ENCODE data around the gene LIPC.
"Not testable (repeated sequence)": the region's sequence is repeated elsewhere in the genome, so short reads cannot be mapped to it uniquely, and the experiment has no call there.

Gene LIPC

DNA sequence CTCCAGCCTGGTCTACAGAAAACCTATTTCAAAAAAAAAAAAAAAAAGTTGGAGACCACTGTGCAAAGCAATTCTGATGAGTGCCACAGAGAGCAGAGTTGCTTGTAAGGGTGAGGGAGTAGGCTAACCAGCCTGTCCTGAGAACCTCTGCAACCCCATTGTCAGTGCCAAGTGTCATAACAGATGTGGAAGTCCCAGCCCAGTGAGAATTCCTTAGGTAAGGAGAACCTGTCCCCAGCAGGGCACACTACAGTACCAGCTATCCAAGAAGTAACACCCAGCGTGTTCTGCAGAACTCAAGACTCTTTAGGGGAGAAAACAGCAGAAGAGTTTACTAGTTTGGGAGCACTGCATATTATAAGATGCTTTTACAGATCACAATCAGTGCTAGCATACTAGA is 156.3 kb downstream of the LIPC start:
- TF ChIP-seq POLR2AphosphoS5 (IDR thresholded peaks at IDR 0.05; ENCODE audit: low read depth, low read length) (no peak), TAF1 (IDR thresholded peaks at IDR 0.05; ENCODE audit: borderline replicate concordance, low read depth, low read length) (no peak), POLR2A (IDR thresholded peaks at IDR 0.05; ENCODE audit: low read depth, low read length) (no peak)

DNA sequence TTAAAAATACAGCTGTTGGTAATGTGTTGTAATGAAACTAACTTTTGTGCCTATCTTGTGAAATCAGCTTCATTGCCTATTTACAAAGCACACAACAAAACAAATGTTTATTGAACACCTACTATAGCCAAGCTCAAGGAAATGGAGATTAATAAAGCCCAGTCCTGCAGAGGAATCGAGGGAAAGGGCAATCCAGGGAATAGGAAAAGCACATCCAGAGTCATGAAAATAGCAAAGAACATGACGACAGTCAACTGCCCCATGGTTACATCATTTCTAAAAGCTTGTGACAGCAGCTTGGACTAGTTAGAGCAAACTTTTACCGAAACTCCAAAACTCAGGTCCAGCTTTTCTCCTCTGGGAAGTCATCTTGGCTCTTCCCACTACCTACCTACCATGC is 157.3 kb downstream of the LIPC start:
- DNase-seq (ENCODE audit: insufficient read length) (no peak), FAIRE-seq (no peak)
- no peak for TF ChIP-seq TAF1 (IDR thresholded peaks at IDR 0.05; ENCODE audit: borderline replicate concordance, low read depth, low read length)

More for the DNA sequence above, 156.3 kb downstream of the LIPC start:
- DNase-seq (ENCODE audit: insufficient read length) (no peak), FAIRE-seq (no peak)

DNA sequence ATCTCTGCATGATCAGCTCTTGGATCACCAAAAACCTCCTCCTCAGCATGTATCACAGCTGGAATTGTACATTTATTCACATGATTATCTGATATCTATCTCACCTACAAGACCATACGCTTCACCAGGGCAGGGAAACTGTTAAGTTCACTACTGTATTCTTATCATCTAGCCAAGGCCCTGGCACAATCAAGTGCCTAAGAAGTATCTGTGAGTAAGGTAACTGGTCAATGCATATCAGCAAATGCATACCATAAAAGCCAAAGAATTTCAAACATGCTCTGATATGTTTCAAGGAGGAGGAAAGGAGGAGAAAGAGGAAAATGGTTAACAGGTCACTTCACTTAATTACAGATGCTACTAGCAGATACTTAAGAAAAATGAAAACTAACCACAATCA is 158.4 kb downstream of the LIPC start:
- DNase-seq (ENCODE audit: insufficient read length) (no peak), FAIRE-seq (no peak)
- TF ChIP-seq POLR2AphosphoS5 (IDR thresholded peaks at IDR 0.05; ENCODE audit: low read depth, low read length) (no peak), TAF1 (IDR thresholded peaks at IDR 0.05; ENCODE audit: borderline replicate concordance, low read depth, low read length) (no peak), POLR2A (IDR thresholded peaks at IDR 0.05; ENCODE audit: low read depth, low read length) (no peak)

DNA sequence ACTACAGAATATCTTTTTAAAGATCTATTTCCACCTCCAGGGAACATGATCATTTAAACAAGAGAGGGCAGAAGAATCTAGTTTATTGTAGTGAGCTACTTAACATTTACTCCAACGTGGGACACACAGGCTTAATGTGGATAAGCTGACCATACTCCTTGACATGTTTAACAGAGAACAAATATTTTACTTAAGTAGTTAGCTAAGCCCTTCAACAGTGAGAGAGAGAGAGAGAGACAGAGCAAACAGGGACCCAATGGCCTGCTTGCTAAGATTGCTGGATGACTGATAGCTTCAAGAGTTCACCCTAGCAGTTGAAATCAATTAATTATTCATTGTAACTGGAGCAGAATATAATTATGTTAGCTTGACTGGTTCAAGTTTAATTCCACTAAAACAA is 159.1 kb downstream of the LIPC start:
- no peak for TF ChIP-seq POLR2AphosphoS5 (IDR thresholded peaks at IDR 0.05; ENCODE audit: low read depth, low read length)
- no peak for TF ChIP-seq POLR2A (IDR thresholded peaks at IDR 0.05; ENCODE audit: low read depth, low read length)
- no peak for DNase-seq (ENCODE audit: insufficient read length)
- no peak for FAIRE-seq

DNA sequence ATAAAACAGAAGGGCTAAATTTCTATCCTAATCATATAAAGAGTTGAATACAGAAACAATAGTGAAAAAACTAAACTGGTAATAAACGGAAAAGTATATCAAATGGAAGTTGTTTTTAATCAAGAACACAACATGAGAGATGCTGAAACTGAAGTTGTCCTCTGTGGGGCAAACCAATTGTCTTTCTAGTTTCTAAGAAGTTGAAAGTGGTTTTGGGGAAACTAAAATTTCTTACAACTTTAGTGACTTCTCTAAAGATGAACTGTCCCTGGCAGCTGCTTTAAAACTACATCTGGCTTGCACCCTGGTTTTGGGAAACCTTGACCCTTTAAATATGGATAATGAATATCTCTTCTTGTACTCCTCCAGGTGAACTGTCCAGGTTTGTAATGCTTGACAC is 162.1 kb downstream of the LIPC start:
- no peak for TF ChIP-seq TAF1 (IDR thresholded peaks at IDR 0.05; ENCODE audit: borderline replicate concordance, low read depth, low read length)
- TF ChIP-seq POLR2AphosphoS5 (IDR thresholded peaks at IDR 0.05; ENCODE audit: low read depth, low read length): no peak
- no peak for DNase-seq (ENCODE audit: insufficient read length)
- no peak for FAIRE-seq

DNA sequence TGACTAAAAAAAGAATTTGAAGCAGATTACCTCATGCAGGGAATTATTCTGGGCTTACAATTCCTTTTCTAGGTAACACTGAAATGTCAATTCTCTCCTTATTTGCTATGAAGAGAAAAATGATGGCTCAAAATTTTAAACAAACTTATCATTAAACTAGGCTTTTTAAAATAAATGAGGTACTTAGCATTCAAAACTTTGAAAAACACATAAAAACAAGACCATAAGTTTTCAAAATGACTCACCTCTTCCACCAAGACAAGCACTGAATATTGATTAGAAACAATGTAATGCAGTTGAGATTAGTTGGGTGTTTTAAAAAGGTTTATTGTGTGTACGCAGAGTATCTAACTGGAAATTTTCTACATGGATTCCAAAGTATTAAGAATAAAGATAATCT is 163.1 kb downstream of the LIPC start:
- TF ChIP-seq POLR2A (IDR thresholded peaks at IDR 0.05; ENCODE audit: low read depth, low read length) (no peak), TAF1 (IDR thresholded peaks at IDR 0.05; ENCODE audit: borderline replicate concordance, low read depth, low read length) (no peak), POLR2AphosphoS5 (IDR thresholded peaks at IDR 0.05; ENCODE audit: low read depth, low read length) (no peak)
- DNase-seq (ENCODE audit: insufficient read length) (no peak), FAIRE-seq (no peak)

DNA sequence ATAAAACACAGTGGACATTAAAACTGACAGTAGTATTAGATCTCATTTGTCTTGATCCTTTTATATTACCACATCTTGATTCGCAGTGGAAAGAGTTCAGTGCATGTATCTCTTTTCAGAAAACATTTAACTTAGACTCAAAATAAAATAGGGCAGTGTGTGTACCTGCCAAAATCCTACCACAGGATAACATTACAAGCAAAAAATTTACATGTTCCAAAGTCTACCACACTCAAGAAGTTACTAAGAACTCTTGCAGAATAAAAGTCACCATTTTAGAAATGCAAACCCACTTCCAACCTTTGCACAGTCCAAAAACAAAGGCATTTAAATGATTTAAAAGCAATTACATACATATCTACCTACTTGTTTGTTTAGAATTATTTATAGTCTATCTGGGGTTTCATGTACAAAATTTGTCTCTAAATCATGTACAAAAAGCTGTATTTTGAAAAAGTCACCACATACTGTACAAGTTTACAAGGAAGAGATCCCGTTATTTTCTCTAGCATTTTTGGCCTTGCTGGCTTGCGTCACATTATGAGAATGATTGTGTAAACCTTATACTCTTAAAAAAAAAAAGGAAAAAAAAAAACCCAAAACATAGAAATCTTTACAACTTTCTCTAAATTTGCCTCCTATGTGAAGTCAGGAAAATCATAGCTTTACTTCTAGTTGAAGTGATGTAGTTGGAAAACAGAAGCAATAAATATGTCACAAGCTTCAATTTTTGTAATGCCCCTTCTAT is 163.9 kb downstream of the LIPC start:
- TF ChIP-seq TAF1 (IDR thresholded peaks at IDR 0.05; ENCODE audit: borderline replicate concordance, low read depth, low read length) (no peak), POLR2AphosphoS5 (IDR thresholded peaks at IDR 0.05; ENCODE audit: low read depth, low read length) (no peak), POLR2A (IDR thresholded peaks at IDR 0.05; ENCODE audit: low read depth, low read length) (no peak)
- no peak for DNase-seq (ENCODE audit: insufficient read length)
- no peak for FAIRE-seq

DNA sequence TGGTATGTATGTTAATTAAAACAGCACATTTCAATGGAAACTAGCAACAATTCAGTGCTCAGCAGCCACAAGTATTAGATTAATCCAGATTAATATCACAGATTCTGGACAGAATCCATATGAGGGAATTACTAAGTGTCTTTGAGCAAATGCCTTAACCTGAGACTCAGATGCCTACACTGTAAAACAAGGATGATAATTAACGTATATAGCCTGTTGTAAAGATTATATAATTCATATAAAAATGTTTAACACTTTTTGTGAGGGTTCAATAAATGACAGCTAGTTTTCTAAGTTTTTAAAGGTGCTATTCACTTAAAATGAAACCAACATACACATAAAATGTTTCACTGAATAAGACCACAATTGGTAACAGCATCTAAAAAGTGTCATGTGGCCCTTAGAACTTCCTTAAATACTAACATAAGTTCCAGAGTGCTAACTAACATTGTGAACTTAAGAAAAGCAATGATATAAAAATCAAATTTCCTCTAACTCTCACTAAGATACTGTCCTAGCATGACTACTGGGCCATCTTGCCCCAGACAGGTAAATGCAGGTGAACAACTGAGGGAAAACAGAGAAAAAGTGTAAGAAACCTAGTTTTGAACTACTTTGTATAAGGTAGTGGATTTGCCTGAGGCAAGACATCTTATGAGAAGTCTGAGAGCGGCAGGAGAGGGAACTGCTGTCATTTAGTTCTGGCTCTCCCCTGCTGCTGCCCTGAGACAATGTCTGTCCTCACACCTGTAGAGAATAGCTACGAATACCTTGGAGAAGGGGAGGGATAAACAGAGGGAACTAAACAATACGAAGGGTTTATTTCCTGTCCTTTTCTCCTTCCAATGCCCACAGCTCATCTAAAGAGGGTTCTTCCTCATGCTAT is 166.4 kb downstream of the LIPC start:
- FAIRE-seq: no peak
- no peak for DNase-seq (ENCODE audit: insufficient read length)
- TF ChIP-seq POLR2AphosphoS5 (IDR thresholded peaks at IDR 0.05; ENCODE audit: low read depth, low read length) (no peak), POLR2A (IDR thresholded peaks at IDR 0.05; ENCODE audit: low read depth, low read length) (no peak), TAF1 (IDR thresholded peaks at IDR 0.05; ENCODE audit: borderline replicate concordance, low read depth, low read length) (no peak)

DNA sequence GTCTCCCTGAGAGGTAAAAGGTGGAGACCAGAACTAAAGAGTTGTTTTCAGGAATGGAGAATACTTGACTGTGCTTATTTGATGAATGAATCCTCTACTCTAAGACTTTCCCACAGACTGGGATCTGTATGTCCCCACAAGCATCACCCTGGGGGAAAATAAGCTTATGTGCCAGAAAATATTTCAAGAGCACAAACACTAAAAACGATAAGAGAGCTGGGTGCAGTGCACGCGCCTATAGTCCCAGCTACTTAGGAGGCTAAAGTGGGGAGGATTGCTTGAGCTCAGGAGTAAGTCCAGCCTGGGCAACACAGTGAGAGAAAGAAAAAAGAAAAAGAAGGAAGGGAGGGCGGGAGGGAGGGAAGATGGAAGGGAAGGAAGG is 167.0 kb downstream of the LIPC start:
- DNase-seq (ENCODE audit: insufficient read length) (no peak), FAIRE-seq (no peak)
- TF ChIP-seq POLR2A (IDR thresholded peaks at IDR 0.05; ENCODE audit: low read depth, low read length): no peak
- TF ChIP-seq TAF1 (IDR thresholded peaks at IDR 0.05; ENCODE audit: borderline replicate concordance, low read depth, low read length): no peak
- TF ChIP-seq POLR2AphosphoS5 (IDR thresholded peaks at IDR 0.05; ENCODE audit: low read depth, low read length): no peak

DNA sequence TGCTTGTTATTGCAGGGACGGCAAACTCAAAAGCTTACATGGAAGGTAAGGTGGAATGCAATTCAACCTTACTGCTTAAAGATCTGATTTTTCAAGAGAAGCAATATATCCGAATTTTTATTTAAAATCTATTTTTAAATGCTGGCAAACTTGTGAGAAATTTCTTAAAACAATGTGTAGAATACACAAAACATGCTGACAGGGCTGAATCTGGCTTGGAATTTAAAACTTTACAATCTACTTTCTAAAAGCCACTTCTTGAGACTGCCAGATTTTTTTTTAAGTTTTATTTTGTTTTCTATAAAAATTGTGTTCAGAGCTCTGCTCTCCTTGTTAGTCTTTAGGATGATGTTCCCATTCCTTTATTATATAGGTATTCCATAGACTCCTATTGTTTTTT is 171.0 kb downstream of the LIPC start:
- FAIRE-seq: no peak
- TF ChIP-seq POLR2AphosphoS5 (IDR thresholded peaks at IDR 0.05; ENCODE audit: low read depth, low read length): no peak
- no peak for TF ChIP-seq POLR2A (IDR thresholded peaks at IDR 0.05; ENCODE audit: low read depth, low read length)
- TF ChIP-seq TAF1 (IDR thresholded peaks at IDR 0.05; ENCODE audit: borderline replicate concordance, low read depth, low read length): no peak
- DNase-seq (ENCODE audit: insufficient read length): no peak

DNA sequence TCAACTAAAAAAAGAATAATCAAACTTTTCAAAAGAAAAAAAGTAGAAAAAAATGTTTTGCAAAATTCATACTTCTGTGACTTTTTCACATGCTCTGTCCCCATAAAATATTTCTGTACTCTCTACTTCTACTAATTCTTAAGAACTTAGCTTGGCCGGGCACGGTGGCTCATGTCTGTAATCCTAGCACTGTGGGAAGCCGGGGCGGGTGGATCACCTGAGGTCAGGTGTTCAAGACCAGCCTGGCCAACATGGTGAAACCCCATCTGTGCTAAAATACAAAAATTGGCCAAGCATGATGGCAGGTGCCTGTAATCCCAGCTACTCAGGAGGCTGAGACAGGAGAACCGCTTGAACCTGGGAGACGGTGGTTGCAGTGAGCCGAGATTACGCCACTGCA is 172.1 kb downstream of the LIPC start:
- not testable (repeated sequence) for FAIRE-seq; DNase-seq (ENCODE audit: insufficient read length)

DNA sequence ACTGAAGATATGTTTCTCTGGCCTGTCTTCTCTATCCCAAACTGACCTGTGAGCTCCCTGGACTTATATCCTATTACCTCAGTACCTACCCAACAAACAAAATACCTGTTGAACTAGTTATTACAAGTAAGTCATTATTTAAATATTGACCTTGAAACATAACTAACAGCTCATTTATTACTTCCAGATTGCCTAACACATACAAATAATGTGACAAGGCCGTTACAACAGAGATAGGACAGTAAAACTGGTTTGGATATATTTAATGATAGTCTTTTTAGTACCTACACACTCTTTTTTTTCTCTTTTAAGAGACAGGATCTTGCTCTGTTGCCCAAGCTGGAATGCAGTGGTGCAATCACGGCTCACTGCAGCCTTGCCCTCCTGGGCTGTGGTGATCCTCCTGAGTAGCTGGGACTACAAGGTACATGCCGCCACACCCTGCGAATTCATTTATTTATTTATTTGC is 172.7 kb downstream of the LIPC start:
- no peak for TF ChIP-seq TAF1 (IDR thresholded peaks at IDR 0.05; ENCODE audit: borderline replicate concordance, low read depth, low read length)
- no peak for TF ChIP-seq POLR2AphosphoS5 (IDR thresholded peaks at IDR 0.05; ENCODE audit: low read depth, low read length)
- no peak for TF ChIP-seq POLR2A (IDR thresholded peaks at IDR 0.05; ENCODE audit: low read depth, low read length)
- FAIRE-seq: no peak

More for the DNA sequence above, 172.7 kb downstream of the LIPC start:
- no peak for DNase-seq (ENCODE audit: insufficient read length)

All from GM12892 (cell line).